Parathyroid adenoma (tissue), 2 donors: ENCODE data around the gene SLC4A8.
"Not testable (repeated sequence)": the region's sequence is repeated elsewhere in the genome, so short reads cannot be mapped to it uniquely, and the experiment has no call there.

Experiments used
- H2AFZ ChIP-seq: fragments of 300-600 bp; sonication (generic); one replicate; pipeline ENCODE4 v1.7.0; 2017; ENCODE audit warnings: antibody characterized with exemption, mild to moderate bottlenecking
- H3K27ac ChIP-seq: fragments of 300-600 bp; sonication (generic); one replicate; pipeline ENCODE4 v1.7.0; 2017
- H3K27me3 ChIP-seq: fragments of 300-600 bp; sonication (generic); one replicate; pipeline ENCODE4 v1.7.0; 2017; ENCODE audit warnings: low read length; ENCODE audit not compliant: control insufficient read depth, insufficient read depth
- H3K36me3 ChIP-seq: fragments of 300-600 bp; sonication (generic); one replicate; pipeline ENCODE4 v1.7.0; 2017; ENCODE audit warnings: low read length; ENCODE audit not compliant: control insufficient read depth, insufficient read depth
- H3K4me1 ChIP-seq: fragments of 300-600 bp; sonication (generic); one replicate; pipeline ENCODE4 v1.7.0; 2017; ENCODE audit warnings: control low read depth
- H3K4me2 ChIP-seq: fragments of 300-600 bp; sonication (generic); one replicate; pipeline ENCODE4 v1.7.0; 2017; ENCODE audit warnings: low read length
- H3K4me3 ChIP-seq: fragments of 300-600 bp; sonication (generic); one replicate; pipeline ENCODE4 v1.7.0; 2017; ENCODE audit warnings: low read depth, low read length
- H3K79me2 ChIP-seq: fragments of 300-600 bp; sonication (generic); one replicate; pipeline ENCODE4 v1.7.0; 2017; ENCODE audit warnings: control low read depth
- H3K9ac ChIP-seq: fragments of 300-600 bp; sonication (generic); one replicate; pipeline ENCODE4 v1.7.0; 2017; ENCODE audit warnings: mild to moderate bottlenecking
- H3K9me3 ChIP-seq: fragments of 300-600 bp; sonication (generic); one replicate; pipeline ENCODE4 v1.7.0; 2017; ENCODE audit warnings: low read length; ENCODE audit not compliant: control insufficient read depth
- TF ChIP-seq, protein P1 (sequence below): fragments of 300-600 bp; sonication (generic); IDR thresholded peaks from one replicate; pipeline ENCODE4 v1.7.0; 2017; ENCODE audit warnings: antibody characterized with exemption, mild to moderate bottlenecking
- donor health status: primary hyperparathyroidism.

Gene SLC4A8

DNA sequence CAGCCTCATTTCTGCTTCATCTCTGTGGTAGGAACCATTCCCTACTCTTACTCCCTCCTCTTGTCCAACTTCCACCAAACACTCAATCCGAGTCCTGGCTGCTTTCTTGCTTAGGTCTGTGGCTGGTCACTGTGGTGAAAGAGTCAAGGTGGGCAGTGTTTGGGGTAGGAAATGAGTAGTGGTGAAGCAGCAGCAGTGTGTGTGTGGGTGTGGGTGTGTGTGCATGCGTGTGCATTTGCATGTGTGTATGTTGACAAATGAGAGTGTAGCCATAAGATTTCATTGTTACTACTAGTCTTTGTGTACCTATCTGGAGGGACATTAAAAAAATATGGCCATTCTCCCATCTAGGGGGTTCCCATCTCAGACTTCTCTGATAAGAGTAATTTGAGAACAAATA is 87.8 kb downstream of the SLC4A8 start:
- no peak overlapping the region for H3K27ac ChIP-seq
- no peak overlapping the region for H3K4me3 ChIP-seq
- no peak overlapping the region for H2AFZ ChIP-seq
- no peaks in the 10 kb centered on the region for H3K9me3 ChIP-seq
- no peaks in the 10 kb centered on the region for H3K27me3 ChIP-seq
- no peaks in the 10 kb centered on the region for H3K79me2 ChIP-seq
- H3K36me3 ChIP-seq: no peaks in the 10 kb centered on the region
- no peak overlapping the region for H3K9ac ChIP-seq
- TF ChIP-seq, protein P1, sequence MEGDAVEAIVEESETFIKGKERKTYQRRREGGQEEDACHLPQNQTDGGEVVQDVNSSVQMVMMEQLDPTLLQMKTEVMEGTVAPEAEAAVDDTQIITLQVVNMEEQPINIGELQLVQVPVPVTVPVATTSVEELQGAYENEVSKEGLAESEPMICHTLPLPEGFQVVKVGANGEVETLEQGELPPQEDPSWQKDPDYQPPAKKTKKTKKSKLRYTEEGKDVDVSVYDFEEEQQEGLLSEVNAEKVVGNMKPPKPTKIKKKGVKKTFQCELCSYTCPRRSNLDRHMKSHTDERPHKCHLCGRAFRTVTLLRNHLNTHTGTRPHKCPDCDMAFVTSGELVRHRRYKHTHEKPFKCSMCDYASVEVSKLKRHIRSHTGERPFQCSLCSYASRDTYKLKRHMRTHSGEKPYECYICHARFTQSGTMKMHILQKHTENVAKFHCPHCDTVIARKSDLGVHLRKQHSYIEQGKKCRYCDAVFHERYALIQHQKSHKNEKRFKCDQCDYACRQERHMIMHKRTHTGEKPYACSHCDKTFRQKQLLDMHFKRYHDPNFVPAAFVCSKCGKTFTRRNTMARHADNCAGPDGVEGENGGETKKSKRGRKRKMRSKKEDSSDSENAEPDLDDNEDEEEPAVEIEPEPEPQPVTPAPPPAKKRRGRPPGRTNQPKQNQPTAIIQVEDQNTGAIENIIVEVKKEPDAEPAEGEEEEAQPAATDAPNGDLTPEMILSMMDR: no peak
- no peaks in the 10 kb centered on the region for H3K4me1 ChIP-seq
- H3K4me2 ChIP-seq: no peak overlapping the region

- H3K9ac ChIP-seq, H3K27me3 ChIP-seq, H2AFZ ChIP-seq, H3K27ac ChIP-seq, H3K36me3 ChIP-seq, H3K4me3 ChIP-seq, H3K4me1 ChIP-seq, H3K4me2 ChIP-seq, H3K9me3 ChIP-seq, H3K79me2 ChIP-seq: not testable (repeated sequence)
These were observed 90.4 kb downstream of the SLC4A8 start for GRCh38 chr12:51515037-51515436.

- Histone ChIP-seq H3K27ac (no peak overlapping the region), H3K27me3 (no peaks in the 10 kb centered on the region), H3K4me2 (no peak overlapping the region), H3K4me1 (no peaks in the 10 kb centered on the region), H3K79me2 (no peaks in the 10 kb centered on the region), H3K36me3 (no peaks in the 10 kb centered on the region), H2AFZ (no peak overlapping the region), H3K9me3 (no peaks in the 10 kb centered on the region), H3K4me3 (no peak overlapping the region), H3K9ac (no peak overlapping the region)
- TF ChIP-seq, protein P1: no peak
These were observed 92.7 kb downstream of the SLC4A8 start for GRCh38 chr12:51517316-51517715.

- TF ChIP-seq, protein P1: no peak
- no peak overlapping the region for H3K27ac ChIP-seq
- H3K9me3 ChIP-seq: no peaks in the 10 kb centered on the region
- H3K4me1 ChIP-seq: no peaks in the 10 kb centered on the region
- H3K4me2 ChIP-seq: no peak overlapping the region
- H3K36me3 ChIP-seq: no peaks in the 10 kb centered on the region
- no peaks in the 10 kb centered on the region for H3K79me2 ChIP-seq
- H3K4me3 ChIP-seq: no peak overlapping the region
- no peak overlapping the region for H3K9ac ChIP-seq
- H2AFZ ChIP-seq: no peak overlapping the region
- H3K27me3 ChIP-seq: no peaks in the 10 kb centered on the region
These were observed 93.2 kb downstream of the SLC4A8 start for GRCh38 chr12:51517800-51518199.

- H3K4me2 ChIP-seq: no peak overlapping the region
- H3K27me3 ChIP-seq: no peaks in the 10 kb centered on the region
- H3K9me3 ChIP-seq: no peaks in the 10 kb centered on the region
- no peaks in the 10 kb centered on the region for H3K36me3 ChIP-seq
- H3K9ac ChIP-seq: no peak overlapping the region
- H3K4me3 ChIP-seq: no peak overlapping the region
- no peak overlapping the region for H2AFZ ChIP-seq
- H3K79me2 ChIP-seq: no peaks in the 10 kb centered on the region
- TF ChIP-seq, protein P1: no peak
- H3K4me1 ChIP-seq: no peaks in the 10 kb centered on the region
- no peak overlapping the region for H3K27ac ChIP-seq
These were observed 95.1 kb downstream of the SLC4A8 start for GRCh38 chr12:51519755-51520154.
